ENCODE data around the gene TWNK. TPM values are rescaled to one million over a fixed set of nuclear protein-coding genes. Genes with fewer than 3 reads are reported as not detected.

TWNK gene
- total RNA-seq (2014; rRNA removed; shearing (Covaris generic)): 15.9 and 18.8 TPM in 2 replicates

DNA sequence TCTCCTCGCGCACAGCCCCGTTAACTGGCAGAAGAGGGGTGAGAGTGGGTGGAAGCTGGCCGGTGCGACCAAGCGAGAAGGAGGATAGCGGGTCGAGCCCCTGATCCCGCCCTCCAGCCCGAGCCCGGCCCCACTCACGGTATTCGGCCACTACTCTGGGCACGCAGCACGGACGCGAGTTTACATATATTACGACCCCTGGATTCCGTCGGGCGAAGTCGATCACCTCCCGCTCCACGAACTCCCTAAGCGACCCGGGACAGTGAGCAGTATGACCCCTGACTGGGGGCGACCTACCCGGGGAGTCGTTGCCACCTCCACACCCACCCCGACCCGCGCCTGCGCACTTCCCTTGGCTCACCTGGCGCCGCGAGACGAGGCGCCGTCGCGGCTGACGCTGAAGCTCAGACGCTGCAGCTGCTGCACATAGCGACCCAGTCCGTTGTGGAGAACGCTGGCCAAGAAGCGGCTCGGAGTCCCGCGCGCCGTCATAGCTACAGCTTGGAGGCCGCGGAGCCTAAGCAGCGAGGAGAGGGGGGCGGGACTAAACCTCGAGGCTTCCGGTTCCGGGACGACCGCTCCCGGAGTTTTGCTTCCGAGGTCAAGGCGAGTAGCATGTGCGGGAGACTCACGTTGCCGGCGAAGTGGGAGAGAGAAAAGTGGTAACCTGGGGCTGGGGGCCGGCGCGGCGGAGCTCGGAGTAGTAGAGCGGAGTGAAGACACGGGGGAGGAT lies at the start of gene TWNK, which contains the start of gene MRPL43:
TSS of gene TWNK (plus strand) at position 592 of the 733 bp plus-strand sequence. CDS start 668 bp downstream, outside the sequence.
TSS of gene MRPL43 (minus strand) at position 546 of the 733 bp plus-strand sequence. CDS start at position 492, 54 bp downstream.
- DNase-seq (ENCODE audit: low spot score): peak; percentile 84

DNA sequence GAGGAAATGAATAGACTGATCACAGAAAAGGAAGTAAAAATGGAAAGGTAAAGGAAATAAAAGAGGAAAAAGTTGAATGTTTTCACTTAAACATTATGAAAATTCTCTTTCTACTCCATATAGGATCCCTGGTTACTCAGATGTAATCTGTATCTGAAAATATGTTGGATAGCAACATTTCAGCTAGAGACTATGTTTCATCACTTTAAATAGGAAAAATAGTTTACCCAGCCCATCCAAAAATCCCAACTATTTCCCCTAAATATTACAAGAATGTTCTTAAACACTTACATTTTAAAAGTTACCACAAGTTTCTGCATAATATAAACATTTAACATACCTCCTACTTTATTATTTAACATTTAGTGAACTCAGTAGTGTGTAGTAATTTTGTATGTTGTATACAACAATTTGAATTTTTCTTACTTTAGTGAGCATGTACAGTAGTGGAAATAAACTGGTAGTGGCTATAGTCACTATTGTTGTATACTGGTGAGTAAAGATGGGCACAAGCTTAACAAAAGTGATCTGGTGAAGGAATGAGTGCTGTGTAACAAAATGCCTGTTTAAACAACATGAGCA lies 47.5 kb upstream of the TWNK start:
- DNase-seq (ENCODE audit: low spot score): no peak

DNA sequence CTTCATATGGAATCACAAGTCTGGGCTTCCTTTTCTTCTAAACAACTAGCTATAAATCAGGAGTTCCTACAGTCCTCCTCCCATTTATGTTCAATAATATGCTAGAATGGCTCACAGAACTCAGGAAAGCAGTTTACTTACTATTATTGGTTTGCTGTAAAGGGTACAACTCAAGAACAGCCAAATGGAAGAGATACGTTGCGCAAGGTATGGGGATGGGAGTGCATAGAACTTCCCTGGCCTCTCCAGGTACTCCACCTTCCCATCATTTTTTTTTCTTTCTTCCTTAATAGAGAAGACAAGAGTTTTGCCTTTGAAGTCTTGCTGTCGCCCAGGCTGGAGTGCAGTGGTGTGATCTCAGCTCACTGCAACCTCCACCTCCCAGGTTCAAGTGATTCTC lies 45.1 kb upstream of the TWNK start:
- no peak for DNase-seq (ENCODE audit: low spot score)

DNA sequence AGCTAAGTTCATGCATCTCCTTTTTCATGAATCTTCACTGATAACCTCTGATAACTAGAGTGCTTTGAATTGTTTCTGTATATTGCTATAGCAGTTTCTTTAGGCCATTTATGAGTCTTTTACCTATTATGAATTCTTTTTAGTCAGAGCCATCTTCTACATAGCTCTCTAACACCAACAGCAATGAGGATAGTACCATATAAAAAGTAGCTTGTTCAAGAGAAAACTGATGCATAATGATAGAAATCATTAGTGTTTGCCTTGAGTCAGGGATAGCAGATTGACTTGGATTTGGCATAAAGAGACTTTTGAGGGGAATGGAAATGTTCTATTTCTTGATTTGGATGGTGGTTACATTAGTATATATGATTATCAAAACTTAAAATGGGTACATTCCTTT lies 43.8 kb upstream of the TWNK start:
- DNase-seq (ENCODE audit: low spot score): no peak

GRCh38 chr10:100945754-100946153 lies 41.6 kb upstream of the TWNK start:
- no peak for DNase-seq (ENCODE audit: low spot score)

- no peak for DNase-seq (ENCODE audit: low spot score)
Measured at GRCh38 chr10:100948916-100949315, 38.4 kb upstream of the TWNK start.

DNA sequence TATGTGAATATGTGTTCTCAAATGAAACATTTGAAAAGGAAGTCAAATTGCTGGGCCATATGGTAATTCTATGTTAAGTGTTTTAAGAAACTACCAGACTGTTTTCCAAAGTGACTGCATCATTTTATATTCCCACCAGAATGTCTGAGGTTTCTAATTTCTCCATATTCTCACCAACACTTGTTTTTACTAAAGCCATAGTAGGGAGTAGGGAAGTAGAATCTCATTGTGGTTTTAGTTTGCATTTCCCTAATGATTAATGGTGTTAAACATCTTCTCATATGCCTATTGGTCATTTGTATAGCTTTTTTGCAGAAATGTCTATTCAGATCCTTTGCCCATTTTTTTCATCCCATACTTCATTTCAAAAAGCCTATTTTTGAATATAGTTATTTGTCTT lies 27.1 kb upstream of the TWNK start:
- no peak for DNase-seq (ENCODE audit: low spot score)

DNA sequence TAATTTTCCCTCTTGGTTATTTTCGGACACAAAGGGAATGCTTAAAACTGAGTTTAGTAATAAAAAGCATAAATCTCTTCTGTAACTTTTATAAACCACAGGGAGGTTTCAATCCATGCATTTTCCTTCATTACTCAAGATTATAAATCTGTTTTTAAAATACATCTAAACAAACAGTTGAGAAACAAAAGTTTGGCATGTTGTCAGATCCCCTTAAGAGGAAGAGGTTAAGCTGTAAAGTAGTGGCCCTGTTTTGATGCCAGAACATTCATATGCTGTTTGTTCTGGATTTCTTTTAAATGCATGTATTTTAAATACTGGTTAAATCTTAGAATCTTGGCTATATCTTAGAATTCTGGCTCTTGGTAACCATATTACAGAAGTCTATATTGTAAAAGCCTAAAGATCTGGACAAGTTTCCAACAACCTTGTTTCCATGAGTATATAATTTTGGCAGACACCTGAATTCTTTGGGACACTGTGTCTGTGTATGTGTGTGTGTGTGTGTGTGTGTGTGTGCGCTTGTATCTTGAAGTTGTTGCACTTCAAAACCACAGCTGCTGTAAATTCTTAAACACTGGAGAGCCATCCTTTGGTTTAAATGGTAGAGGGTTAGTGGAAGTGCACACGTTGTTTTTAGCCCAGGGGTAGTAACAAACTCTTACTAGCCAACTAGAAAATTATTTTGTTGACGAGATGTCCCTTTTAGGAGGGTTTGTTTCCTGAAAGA lies 24.8 kb upstream of the TWNK start:
- DNase-seq (ENCODE audit: low spot score): no peak

- DNase-seq (ENCODE audit: low spot score): no peak
Measured at GRCh38 chr10:100963826-100964225, 23.5 kb upstream of the TWNK start.

DNA sequence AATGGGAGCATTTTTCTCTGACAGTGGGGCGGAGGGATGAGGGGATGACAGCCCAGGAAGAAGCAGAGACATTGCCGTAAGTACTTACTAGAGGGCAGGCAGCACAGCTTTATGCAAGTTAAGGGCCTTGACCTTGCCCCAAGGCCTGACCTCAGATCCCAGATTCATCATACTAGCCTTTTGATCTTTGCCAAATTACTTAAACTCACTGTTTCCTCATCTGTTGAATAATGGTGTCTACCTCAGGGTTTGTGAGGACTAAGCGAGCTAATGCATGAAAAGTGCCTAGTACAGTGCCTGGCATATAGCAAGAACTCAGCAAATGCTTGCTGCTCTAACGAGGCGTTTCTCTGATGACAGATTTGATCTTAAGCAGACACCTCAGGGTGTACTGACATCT lies 21.5 kb upstream of the TWNK start:
- no peak for DNase-seq (ENCODE audit: low spot score)

GRCh38 chr10:100966887-100967286 lies 20.5 kb upstream of the TWNK start:
- DNase-seq (ENCODE audit: low spot score): no peak

GRCh38 chr10:100967332-100967731 lies 20.0 kb upstream of the TWNK start:
- DNase-seq (ENCODE audit: low spot score): no peak

- no peak for DNase-seq (ENCODE audit: low spot score)
Measured at GRCh38 chr10:100968062-100968736, 19.1 kb upstream of the TWNK start.

DNA sequence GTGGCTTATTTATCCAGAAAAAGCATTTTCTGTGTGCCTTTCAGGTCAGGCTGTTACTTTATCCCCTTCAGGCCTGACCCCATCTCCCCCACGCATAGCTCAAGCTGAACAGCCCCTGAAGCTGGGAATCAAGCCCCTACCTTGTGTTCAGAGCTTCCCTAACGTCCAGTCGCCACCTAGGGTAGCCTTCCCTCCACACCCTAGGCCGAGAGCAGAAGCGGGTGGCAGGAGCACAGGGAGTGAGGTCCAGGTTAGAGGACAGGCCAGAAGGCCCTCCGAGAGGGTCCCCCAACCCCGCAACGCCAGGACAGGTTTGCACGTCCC lies 18.5 kb upstream of the TWNK start:
- no peak for DNase-seq (ENCODE audit: low spot score)

GRCh38 chr10:100969187-100970075 lies 17.9 kb upstream of the TWNK start, which contains the start of gene SEMA4G:
SEMA4G (plus strand) TSS chr10:100969504; CDS start chr10:100972913, 3,409 bp downstream.
- DNase-seq (ENCODE audit: low spot score): peak; percentile 72

DNA sequence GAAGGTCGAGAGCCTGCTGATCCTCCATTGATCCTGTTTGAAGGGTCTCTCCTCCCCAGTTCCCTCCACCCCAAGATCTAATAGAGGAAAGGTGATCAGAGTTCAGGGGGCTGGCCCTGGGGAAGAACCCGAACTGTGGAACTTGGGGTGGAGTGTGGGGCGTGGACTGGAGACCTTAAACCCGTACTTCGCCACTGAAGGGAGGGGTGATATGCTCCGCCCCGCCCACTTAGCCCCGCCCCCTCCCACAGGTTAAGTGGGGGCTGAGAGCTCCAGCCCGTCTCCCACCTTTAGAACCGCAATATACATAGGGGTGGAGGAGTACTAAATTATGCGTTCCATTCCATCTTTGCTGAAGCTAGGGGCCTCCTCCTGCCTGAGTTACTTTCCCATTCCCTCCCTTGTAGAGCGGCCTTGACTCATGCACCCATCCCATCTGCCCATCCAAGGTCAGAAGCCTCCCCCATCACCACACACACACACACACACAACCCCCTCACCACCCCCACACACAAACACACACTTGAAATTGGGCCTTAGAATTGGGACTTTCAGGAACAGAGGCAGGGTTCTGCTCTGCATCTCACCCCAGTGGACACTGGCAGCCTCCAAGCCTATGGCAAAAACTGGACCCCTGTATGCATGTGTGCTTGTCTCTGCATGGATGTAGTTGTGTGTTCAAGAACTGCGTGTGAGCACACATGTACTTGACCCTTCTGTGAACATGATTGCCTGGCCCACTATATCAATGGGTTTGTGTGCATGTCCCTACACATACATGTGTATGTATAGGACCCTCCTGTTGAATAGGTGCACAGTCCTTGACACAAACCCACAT lies 17.0 kb upstream of the TWNK start:
- peak; percentile 70 for DNase-seq (ENCODE audit: low spot score)

DNA sequence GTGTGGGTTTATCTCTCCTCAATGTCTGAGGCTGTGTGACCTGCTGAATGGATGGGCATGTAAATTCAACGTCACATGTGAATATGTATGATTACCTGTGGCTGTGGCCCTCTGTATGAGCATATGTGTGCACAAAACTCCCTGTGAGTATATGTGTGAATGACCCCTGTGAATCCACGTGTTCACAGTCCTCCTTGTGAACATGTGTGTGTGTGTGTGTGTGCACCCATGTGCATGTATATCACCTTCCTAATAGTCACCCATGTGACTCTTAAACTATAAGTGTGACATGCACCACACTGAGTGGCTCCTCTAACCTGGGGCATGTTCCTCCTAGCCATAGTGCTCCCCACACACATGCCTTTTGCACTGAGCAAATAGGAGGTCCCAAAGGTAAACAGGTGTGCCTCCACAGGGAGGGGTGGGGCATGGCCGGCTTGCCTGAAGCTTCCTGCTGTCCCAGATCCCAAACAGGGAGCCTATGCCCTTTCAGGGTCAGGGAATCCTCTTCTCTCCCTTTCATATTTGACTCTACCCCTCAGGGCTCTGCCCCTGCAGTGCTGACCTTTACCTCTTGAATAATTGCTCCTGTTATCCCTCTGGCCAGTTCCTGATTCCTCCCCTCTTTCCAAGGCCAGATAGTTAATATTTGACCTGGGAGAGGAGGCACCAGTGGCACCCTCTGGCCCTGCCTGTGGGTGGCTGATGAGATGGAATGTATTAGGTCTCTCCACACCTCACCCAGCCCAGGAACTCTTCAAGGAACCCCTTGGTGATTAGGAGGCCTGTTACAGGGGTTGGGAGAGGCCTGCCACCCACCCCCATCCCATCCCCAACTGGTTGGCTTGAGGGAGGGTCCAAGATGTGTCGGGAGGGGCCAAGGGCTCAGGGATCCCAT lies 16.2 kb upstream of the TWNK start:
- DNase-seq (ENCODE audit: low spot score): peak; percentile 86

- DNase-seq (ENCODE audit: low spot score): no peak
Measured at GRCh38 chr10:100972115-100972903, 15.0 kb upstream of the TWNK start.
